HEK293 (cell line): Measurements from ENCODE around the gene TMEM255A.

ENCODE experiments used
- CTCF ChIA-PET: fragments of 350-600 bp; formaldehyde crosslinking; extraction: SDS; loops from one replicate; lab custom pipeline; 2021; ENCODE audit warnings: antibody characterized with exemption; lab: Yijun Ruan, JAX
- POLR2A ChIA-PET: fragments of 300-600 bp; formaldehyde crosslinking; extraction: SDS; loops from one replicate; lab custom pipeline; 2020; ENCODE audit warnings: antibody characterized with exemption, inconsistent platforms; lab: Yijun Ruan, JAX
- H3K27ac ChIP-seq: fragments of 200-500 bp; sonication (Bioruptor generic); 2 replicates; pipeline ENCODE4 v1.5.1; 2014; ENCODE audit warnings: low read depth, low read length, control low read depth, inconsistent platforms; ENCODE audit errors: extremely low read depth
- H3K36me3 ChIP-seq, 2 experiments: fragments of 200-500 bp in 1 of 2; sonication (Bioruptor generic) in 1 of 2; 1 replicate in 1 of 2; 2 replicates in 1 of 2; pipeline ENCODE4 v1.5.1; 2014 to 2017; ENCODE audit warnings: inconsistent platforms in 2 of 2, low read length in 2 of 2; ENCODE audit not compliant: control insufficient read depth in 2 of 2, insufficient read depth in 1 of 2
- H3K4me1 ChIP-seq: fragments of 200-500 bp; sonication (Bioruptor generic); 2 replicates; pipeline ENCODE4 v1.5.1; 2014; ENCODE audit warnings: mild to moderate bottlenecking, low read length, inconsistent platforms; ENCODE audit not compliant: control insufficient read depth, insufficient read depth
- H3K4me3 ChIP-seq: 2 replicates; pipeline ENCODE4 v1.5.1; 2011; ENCODE audit warnings: low read depth, mild to moderate bottlenecking, control low read depth, low read length, moderate library complexity
- H3K9me3 ChIP-seq: fragments of 200-500 bp; sonication (Bioruptor generic); 2 replicates; pipeline ENCODE4 v1.5.1; 2014; ENCODE audit warnings: low read depth, low read length, inconsistent platforms; ENCODE audit not compliant: control insufficient read depth, insufficient read depth
- AEBP2 ChIP-seq: fragments of 450-650 bp; formaldehyde crosslinking; IDR thresholded peaks from 2 replicates; pipeline ENCODE4 v1.5.1; 2016; ENCODE audit warnings: missing biosample characterization, missing genetic modification characterization, borderline replicate concordance
- GLI2 ChIP-seq: fragments of 450-650 bp; formaldehyde crosslinking; IDR thresholded peaks from 2 replicates; pipeline ENCODE4; 2017; ENCODE audit warnings: missing biosample characterization, missing genetic modification characterization, low read depth, borderline replicate concordance
- MEIS1 ChIP-seq: sonication (generic); formaldehyde crosslinking; IDR thresholded peaks from 2 replicates; pipeline ENCODE4 v1.8.1; 2022; ENCODE audit warnings: missing genetic modification reagents, mild to moderate bottlenecking, borderline replicate concordance
- MZF1 ChIP-seq: fragments of 450-650 bp; formaldehyde crosslinking; IDR thresholded peaks from 2 replicates; pipeline ENCODE4 v1.5.1; 2017; ENCODE audit warnings: missing biosample characterization, missing genetic modification characterization, borderline replicate concordance
- PBX3 ChIP-seq: sonication (generic); formaldehyde crosslinking; IDR thresholded peaks from 2 replicates; pipeline ENCODE4 v1.8.1; 2022; ENCODE audit warnings: mild to moderate bottlenecking, moderate library complexity, missing genetic modification reagents
- PRDM10 ChIP-seq: fragments of 450-650 bp; formaldehyde crosslinking; IDR thresholded peaks from 2 replicates; pipeline ENCODE4 v1.5.1; 2016; ENCODE audit warnings: missing biosample characterization, missing genetic modification characterization
- ZBTB10 ChIP-seq: fragments of 450-650 bp; formaldehyde crosslinking; IDR thresholded peaks from 2 replicates; pipeline ENCODE4 v1.5.1; 2016; ENCODE audit warnings: missing biosample characterization, missing genetic modification characterization
- ZEB2 ChIP-seq: fragments of 450-650 bp; formaldehyde crosslinking; IDR thresholded peaks from 2 replicates; pipeline ENCODE4 v1.5.1; 2016; ENCODE audit warnings: missing biosample characterization, missing genetic modification characterization
- ZFP37 ChIP-seq: fragments of 450-650 bp; formaldehyde crosslinking; IDR thresholded peaks from 2 replicates; pipeline ENCODE4 v1.5.1; 2016; ENCODE audit warnings: missing biosample characterization, missing genetic modification characterization
- ZNF138 ChIP-seq: fragments of 450-650 bp; formaldehyde crosslinking; IDR thresholded peaks from 2 replicates; pipeline ENCODE4 v1.5.1; 2016; ENCODE audit warnings: missing biosample characterization, missing genetic modification characterization, borderline replicate concordance
- ZNF148 ChIP-seq: fragments of 450-650 bp; formaldehyde crosslinking; IDR thresholded peaks from 2 replicates; pipeline ENCODE4 v1.5.0; 2017; ENCODE audit warnings: missing biosample characterization, missing genetic modification characterization, borderline replicate concordance
- ZNF16 ChIP-seq: fragments of 450-650 bp; formaldehyde crosslinking; IDR thresholded peaks from 2 replicates; pipeline ENCODE4 v1.5.1; 2016; ENCODE audit warnings: low read depth, missing biosample characterization, missing genetic modification characterization
- ZNF174 ChIP-seq: fragments of 450-650 bp; formaldehyde crosslinking; IDR thresholded peaks from 2 replicates; pipeline ENCODE4 v1.5.0; 2017; ENCODE audit warnings: missing biosample characterization, mild to moderate bottlenecking, missing genetic modification characterization
- ZNF175 ChIP-seq: fragments of 450-650 bp; formaldehyde crosslinking; IDR thresholded peaks from 2 replicates; pipeline ENCODE4 v1.5.1; 2016; ENCODE audit warnings: missing biosample characterization, missing genetic modification characterization
- ZNF391 ChIP-seq: fragments of 450-650 bp; formaldehyde crosslinking; IDR thresholded peaks from 2 replicates; pipeline ENCODE4 v1.5.1; 2016; ENCODE audit warnings: low read depth, missing biosample characterization, missing genetic modification characterization, borderline replicate concordance
- ZNF529 ChIP-seq: fragments of 450-650 bp; formaldehyde crosslinking; IDR thresholded peaks from 2 replicates; pipeline ENCODE4 v1.5.1; 2017; ENCODE audit warnings: missing genetic modification characterization, missing biosample characterization; ENCODE audit not compliant: insufficient replicate concordance
- ZNF548 ChIP-seq: fragments of 450-650 bp; formaldehyde crosslinking; IDR thresholded peaks from 2 replicates; pipeline ENCODE4 v1.5.1; 2016; ENCODE audit warnings: missing biosample characterization, missing genetic modification characterization
- ZNF560 ChIP-seq: fragments of 450-650 bp; formaldehyde crosslinking; IDR thresholded peaks from 2 replicates; pipeline ENCODE4 v1.5.1; 2017; ENCODE audit warnings: missing biosample characterization, missing genetic modification characterization, borderline replicate concordance
- ZNF621 ChIP-seq: fragments of 450-650 bp; formaldehyde crosslinking; IDR thresholded peaks from 2 replicates; pipeline ENCODE4 v1.5.1; 2017; ENCODE audit warnings: missing biosample characterization, missing genetic modification characterization
- ZNF624 ChIP-seq: fragments of 450-650 bp; formaldehyde crosslinking; IDR thresholded peaks from 2 replicates; pipeline ENCODE4 v1.5.1; 2017; ENCODE audit warnings: missing biosample characterization, missing genetic modification characterization
- ZNF664 ChIP-seq: fragments of 450-650 bp; formaldehyde crosslinking; IDR thresholded peaks from 2 replicates; pipeline ENCODE4 v1.5.1; 2016; ENCODE audit warnings: missing biosample characterization, missing genetic modification characterization
- ZNF701 ChIP-seq: fragments of 450-650 bp; formaldehyde crosslinking; IDR thresholded peaks from 2 replicates; pipeline ENCODE4 v1.5.1; 2016; ENCODE audit warnings: missing biosample characterization, missing genetic modification characterization
- ZNF704 ChIP-seq: fragments of 450-650 bp; formaldehyde crosslinking; IDR thresholded peaks from 2 replicates; pipeline ENCODE4 v1.5.1; 2016; ENCODE audit warnings: missing biosample characterization, missing genetic modification characterization
- ZNF791 ChIP-seq: fragments of 450-650 bp; formaldehyde crosslinking; IDR thresholded peaks from 2 replicates; pipeline ENCODE4 v1.5.1; 2016; ENCODE audit warnings: missing biosample characterization, missing genetic modification characterization

Gene TMEM255A

GRCh38 chrX:120290107-120290506 is 21.2 kb downstream of the TMEM255A start (continued):
- TF ChIP-seq PBX3 (CRISPR knock-in tag) (no peak), ZNF174 (tag by site-specific recombination) (no peak), MEIS1 (CRISPR knock-in tag) (no peak), ZNF529 (no peak), ZNF548 (no peak), ZNF621 (tag by site-specific recombination) (no peak), AEBP2 (tag by site-specific recombination) (no peak)

GRCh38 chrX:120287513-120288112 is 23.6 kb downstream of the TMEM255A start:
- Histone ChIP-seq H3K9me3 (no peaks in the 10 kb centered on the region), H3K4me1 (no peaks in the 10 kb centered on the region), H3K4me3 (no peak overlapping the region), H3K36me3 (peaks cover 0 to 19% of the 10 kb centered on the region in 2 experiments; a peak in 1 of 3 replicates), H3K27ac (no peak overlapping the region)
- no peak for TF ChIP-seq ZNF138
- TF ChIP-seq ZNF791: no peak
- TF ChIP-seq ZNF148 (tag by site-specific recombination): no peak
- TF ChIP-seq ZNF175 (tag by site-specific recombination): no peak
- TF ChIP-seq ZNF704 (tag by site-specific recombination): no peak
- no peak for TF ChIP-seq ZBTB10 (tag by site-specific recombination)
- no peak for TF ChIP-seq ZFP37 (tag by site-specific recombination)
- TF ChIP-seq PRDM10: no peak
- TF ChIP-seq MZF1: no peak
- TF ChIP-seq GLI2 (tag by site-specific recombination): no peak
- no peak for TF ChIP-seq ZEB2 (tag by site-specific recombination)
- no peak for TF ChIP-seq ZNF560 (tag by site-specific recombination)
- no peak for TF ChIP-seq ZNF701 (tag by site-specific recombination)
- TF ChIP-seq ZNF664 (tag by site-specific recombination): no peak
- no peak for TF ChIP-seq ZNF391 (tag by site-specific recombination)
- no peak for TF ChIP-seq ZNF624 (tag by site-specific recombination)
- TF ChIP-seq ZNF16 (tag by site-specific recombination): no peak
- CTCF ChIA-PET: interaction anchor here (0.5 kb wide), 1 partner anchor 400 kb away, joined by 5 read pairs; no protein-coding TSS in a partner anchor
- POLR2A ChIA-PET: no interaction called here
